DMS 273 (cell line): ENCODE results near the gene RHOBTB1.
"Not testable (repeated sequence)": the region's sequence is repeated elsewhere in the genome, so short reads cannot be mapped to it uniquely, and the experiment has no call there.

Source experiments
- DNase-seq: peaks from one replicate; lab custom pipeline; 2025; ENCODE audit not compliant: unreplicated experiment; lab: John Stamatoyannopoulos, UW

RHOBTB1 gene

DNA sequence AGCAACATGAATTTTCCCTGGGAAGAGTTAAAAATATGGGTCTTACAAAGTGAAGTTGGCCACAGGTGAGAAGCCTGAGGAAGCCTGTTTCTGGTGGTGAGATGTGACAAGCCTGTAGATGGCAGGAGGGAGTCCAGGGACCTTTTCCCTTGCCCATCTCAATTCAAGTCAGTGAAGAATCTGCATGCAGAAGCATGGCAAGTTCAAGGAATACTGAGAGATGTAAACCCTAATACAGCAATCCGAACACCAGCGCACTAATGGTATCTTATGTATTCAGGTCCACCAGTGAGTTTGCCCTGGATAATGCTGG is 73.6 kb downstream of the RHOBTB1 start:
- no peak for DNase-seq

DNA sequence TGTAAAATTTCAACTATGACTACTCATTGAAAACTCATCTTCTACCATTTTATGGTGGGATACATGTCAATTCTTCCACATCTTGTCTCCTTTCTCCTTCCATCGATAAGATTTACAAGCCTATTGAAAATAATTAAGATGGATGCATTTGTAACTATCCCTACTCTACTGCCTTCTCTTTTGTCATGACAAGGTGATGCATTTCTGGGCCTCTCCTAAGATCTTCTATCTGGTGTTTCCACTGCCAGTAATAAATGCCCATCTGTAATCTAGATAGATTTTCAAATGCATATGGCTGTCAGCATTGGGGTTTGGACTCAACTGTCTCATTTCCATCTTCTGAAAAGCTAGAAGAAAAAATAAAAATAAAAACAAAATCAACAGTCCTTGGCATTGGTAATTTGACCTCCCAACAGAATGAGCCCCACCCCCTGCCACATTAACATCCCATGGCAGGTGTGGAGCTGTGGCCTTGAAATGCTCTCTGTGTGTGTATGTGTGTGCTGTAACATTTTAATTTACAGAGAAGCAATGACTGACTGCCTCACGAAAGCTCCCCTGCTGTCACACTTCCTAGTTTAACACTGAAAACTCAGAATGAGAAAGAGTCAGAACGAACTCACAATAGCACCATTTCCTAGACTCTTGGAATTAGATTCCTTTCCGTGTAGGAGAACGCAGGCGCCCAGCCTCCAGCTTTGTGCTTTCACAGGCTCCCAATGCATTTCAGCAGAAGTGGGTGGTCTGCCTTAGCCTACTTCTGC is 74.2 kb downstream of the RHOBTB1 start:
- no peak for DNase-seq

GRCh38 chr10:60868946-60869345 is 75.0 kb downstream of the RHOBTB1 start:
- no peak for DNase-seq

DNA sequence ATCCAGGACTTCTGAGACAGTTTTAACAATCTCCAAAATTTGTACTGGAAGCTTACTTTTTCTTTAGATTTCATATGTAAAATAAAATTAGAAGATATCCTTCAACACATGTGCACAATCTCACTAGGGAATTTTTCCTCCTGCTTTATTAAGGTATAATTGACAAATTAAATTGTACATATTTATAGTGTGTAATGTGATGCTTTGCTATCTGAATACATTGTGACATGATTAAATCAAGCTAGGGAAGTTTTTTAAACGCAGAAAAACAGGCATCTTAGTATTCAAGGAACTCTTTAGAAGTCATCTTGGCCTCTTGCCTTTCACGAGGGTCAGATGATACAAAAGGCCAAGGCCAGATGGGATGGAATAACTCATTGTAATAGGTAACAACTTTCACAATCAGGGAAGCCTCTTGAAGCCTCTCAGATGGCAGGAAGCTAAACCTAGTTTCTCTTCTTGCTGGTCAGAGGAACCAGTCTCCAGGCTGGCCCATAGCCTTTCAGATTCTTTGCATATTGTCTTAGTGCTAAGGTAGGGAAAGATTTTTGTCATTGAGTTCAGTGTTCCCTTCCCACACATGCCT is 78.7 kb downstream of the RHOBTB1 start:
- DNase-seq, result no peak

- no peak for DNase-seq
Measured at GRCh38 chr10:60863796-60864195, 80.2 kb downstream of the RHOBTB1 start.

DNA sequence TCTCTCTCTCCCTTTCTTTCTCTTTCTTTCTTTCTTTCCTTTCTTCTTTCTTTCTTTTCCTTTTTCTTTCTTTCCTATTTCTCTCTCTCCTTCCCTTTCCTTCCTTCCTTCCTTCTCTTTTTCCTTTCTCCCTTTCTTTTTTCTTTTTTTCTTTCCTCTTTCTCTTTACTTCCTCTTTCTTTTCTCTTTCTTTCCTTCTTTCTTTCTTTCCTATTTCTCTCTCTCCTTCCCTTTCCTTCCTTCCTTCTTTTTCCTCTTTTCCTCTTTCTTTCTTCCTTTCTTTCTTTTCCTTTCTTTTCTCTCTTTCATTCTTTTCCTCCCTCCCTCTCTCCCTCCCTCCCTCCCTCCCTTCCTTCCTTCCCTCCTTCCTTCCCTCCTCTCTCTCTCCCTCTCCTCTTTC is 81.5 kb downstream of the RHOBTB1 start:
- DNase-seq, result no peak

- no peak for DNase-seq
Measured at GRCh38 chr10:60856405-60856804, 87.6 kb downstream of the RHOBTB1 start.

DNA sequence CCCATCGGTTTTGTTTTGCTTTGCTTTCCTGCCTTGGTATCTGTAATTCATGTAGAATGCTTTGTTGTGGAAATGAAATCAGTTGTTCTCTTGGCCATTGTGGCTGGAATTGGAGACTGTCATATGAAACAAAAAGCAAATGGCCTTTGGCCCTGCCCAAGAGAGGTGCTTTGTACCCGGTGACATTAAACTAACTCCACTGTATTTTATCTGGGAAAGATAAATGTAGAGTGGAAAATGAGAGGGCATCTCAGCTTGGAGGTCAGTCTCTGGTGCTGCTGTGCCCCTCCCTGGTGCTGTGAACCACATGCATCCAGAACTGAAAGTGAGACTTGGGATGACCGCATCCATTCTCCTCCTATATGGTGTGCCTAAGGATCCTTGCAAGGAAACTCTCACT is 90.3 kb downstream of the RHOBTB1 start:
- DNase-seq, result no peak

DNA sequence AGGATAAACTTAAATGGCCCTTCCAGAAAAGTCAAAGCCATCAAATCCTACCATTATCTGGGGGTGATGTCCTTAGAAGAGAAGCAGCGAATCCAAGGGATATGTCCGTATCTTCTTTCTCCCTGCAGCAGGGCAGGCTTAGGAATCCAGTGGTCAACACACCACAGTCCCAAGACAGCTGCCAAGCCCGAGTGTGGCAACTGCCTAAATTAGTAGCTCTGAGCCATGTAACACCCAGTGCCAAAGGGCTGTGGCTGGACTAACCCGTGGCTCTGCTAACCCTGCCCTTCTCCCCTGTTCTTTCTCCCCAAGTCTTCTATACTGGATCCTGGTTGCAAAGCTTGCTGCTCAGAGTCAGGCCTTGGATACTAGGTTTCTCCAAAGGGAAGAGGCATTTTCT is 90.9 kb downstream of the RHOBTB1 start:
- DNase-seq, result no peak

DNA sequence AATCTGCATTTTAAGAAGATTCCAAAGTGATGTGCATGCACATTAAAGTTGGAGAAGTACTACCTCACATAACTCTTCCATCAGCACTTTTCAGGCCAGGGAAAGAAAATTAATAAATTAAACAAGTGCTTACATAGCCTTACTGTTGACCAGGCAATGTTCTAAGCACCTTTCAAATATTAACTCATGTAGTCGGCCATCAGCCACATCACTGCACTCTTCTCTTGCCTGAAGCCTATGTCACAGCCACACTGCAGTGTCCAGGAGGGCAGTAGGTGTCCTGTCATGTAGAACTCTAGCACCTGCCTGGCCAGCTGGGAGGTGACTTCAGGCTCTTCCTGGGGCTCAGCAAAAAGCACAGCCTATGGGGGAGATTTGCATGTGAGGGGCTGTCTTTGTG is 94.2 kb downstream of the RHOBTB1 start:
- DNase-seq, result no peak

- no peak for DNase-seq
Measured at GRCh38 chr10:60849217-60849616, 94.8 kb downstream of the RHOBTB1 start.

DNA sequence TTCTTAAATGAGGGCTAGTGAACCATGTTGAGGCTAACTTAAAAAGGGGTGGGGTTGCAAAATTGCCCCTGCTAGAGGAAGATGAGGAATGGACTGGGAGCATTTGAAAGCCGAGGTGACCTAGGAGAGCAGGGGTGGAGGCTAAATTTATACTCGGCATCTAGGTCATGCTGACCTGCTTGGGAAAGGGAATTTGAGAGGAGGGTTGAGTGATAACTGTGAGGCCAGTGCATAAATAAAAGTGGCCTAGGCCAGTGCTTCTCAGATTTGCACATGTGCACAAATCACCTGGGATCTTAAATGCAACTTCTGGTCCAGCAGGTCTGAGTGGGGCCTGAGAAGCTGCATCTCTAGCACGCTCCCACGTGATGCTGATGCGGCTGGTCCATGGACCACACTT is 95.3 kb downstream of the RHOBTB1 start:
- DNase-seq, result no peak

GRCh38 chr10:60848126-60848525 is 95.9 kb downstream of the RHOBTB1 start:
- DNase-seq, result peak; percentile 19

DNA sequence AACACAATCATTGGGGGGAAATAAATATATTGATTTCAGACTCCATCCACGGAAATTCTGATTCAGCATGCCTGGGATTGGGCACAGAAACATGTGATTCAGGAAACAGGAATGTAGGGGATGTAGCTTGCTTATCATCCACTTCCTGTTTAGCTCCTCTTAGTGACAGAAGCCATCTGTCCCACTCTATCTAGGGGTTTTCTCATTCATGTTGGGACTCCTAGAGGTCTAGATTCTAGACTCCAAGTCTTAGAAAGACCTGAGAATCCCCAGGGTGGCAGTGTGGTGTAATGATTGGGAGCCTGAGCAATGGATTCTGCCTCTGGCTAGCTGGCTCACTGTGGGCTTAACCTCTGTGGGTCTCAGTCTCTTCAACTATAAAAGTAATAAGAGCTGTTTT is 97.8 kb downstream of the RHOBTB1 start:
- DNase-seq, result peak; percentile 1

GRCh38 chr10:60845038-60845437 is 98.9 kb downstream of the RHOBTB1 start:
- no peak for DNase-seq

- DNase-seq, result no peak
Measured at GRCh38 chr10:60842694-60843093, 101.3 kb downstream of the RHOBTB1 start.

DNA sequence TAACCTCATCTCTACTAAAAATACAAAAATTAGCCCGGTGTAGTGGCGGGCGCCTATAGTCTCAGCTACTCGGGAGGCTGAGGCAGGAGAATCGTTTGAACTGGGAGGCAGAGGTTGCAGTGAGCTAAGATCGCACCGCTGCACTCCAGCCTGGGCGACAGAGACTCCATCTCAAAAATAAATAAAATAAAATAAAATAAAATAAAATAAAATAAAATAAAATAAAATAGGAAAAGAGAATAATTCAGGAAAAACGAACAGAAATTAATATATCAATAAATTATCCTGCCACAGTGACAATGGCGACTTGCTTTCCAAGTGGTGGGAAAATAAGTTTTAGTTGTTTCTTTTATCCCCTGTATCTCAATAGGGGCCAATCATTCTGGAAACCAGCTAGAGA is 102.8 kb downstream of the RHOBTB1 start:
- DNase-seq, result not testable (repeated sequence)

GRCh38 chr10:60835049-60835448 is 108.9 kb downstream of the RHOBTB1 start:
- DNase-seq, result no peak

GRCh38 chr10:60834401-60834800 is 109.6 kb downstream of the RHOBTB1 start:
- no peak for DNase-seq

DNA sequence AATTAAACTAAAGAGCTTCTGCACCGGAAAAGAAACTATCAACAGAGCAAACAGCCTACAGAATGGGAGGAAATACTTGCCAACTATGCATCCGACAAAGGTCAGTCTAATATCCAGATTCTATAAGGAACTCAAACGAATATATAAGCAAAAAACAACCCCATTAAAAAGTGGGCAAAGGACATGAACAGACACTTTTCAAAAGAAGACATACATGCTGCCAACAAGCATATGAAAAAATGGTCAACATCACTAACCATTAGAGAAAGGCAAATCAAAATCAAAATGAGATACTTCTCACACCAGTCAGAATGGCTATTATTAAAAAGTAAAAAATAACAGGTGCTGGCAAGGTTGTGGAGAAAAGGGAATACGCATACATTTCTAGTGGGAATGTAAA is 111.8 kb downstream of the RHOBTB1 start:
- DNase-seq, result not testable (repeated sequence)

DNA sequence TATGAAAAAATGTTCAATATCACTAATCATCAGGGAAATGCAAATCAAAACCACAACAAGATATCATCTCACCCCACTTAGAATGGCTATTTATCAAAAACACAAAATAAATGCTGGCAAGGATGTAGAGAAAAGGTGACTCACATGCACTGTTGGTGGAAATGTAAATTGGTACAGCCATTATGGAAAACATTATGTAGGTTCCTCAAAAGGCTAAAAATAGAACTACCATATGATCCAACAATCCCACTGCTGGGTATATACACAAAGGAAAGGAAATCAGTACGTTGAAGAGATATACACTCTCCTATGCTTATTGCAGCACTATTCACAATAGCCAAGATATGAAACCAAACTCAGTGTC is 115.5 kb downstream of the RHOBTB1 start:
- no peak for DNase-seq

GRCh38 chr10:60827791-60828488 is 116.0 kb downstream of the RHOBTB1 start:
- DNase-seq, result no peak

GRCh38 chr10:60825520-60825919 is 118.5 kb downstream of the RHOBTB1 start:
- peak; percentile 2 for DNase-seq
